OCI-M2 (cell line): ENCODE results near the gene CHAF1B.
"Not testable (repeated sequence)": the region's sequence is repeated elsewhere in the genome, so short reads cannot be mapped to it uniquely, and the experiment has no call there.

ENCODE experiments used
- DNase-seq: peaks from one replicate; lab custom pipeline; 2025; ENCODE audit not compliant: unreplicated experiment; lab: John Stamatoyannopoulos, UW

Gene CHAF1B

DNA sequence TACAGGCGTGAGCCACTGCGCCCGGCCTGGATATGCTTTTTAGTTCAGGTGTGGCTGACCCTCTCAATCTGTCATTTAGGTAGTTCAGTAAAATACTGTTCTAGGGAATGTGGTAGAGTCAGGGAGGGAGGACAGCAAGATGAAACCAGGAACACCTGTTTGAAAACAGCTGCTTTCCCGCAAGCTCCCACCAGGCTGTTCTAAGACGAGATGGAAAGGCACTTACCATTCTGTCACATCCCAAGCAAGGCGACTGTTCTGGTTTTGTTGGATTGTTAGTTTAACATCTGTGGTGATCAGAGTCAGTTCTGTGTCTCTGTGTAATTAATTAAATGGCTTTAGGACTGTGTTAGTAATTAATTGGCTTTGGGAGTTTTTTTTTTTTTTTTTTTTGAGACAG lies 2.9 kb downstream of the CHAF1B start:
- DNase-seq = no peak

GRCh38 chr21:36388835-36389234 lies 3.6 kb downstream of the CHAF1B start:
- no peak for DNase-seq

DNA sequence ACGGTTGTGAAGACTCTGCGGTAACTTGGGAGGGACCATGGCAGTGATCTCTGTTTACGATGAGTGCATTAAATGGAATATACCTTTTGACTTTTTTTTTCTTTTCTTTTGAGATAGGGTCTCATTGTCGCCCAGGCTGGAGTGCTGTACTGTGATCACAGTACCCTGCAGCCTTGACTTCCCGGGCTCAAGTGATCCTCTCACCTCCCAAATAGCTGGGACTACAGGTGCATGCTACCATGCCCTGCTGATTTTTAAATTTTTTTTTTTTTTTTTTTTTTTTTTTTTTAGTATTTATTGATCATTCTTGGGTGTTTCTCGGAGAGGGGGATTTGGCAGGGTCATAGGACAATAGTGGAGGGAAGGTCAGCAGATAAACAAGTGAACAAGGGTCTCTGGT lies 6.5 kb downstream of the CHAF1B start:
- not testable (repeated sequence) for DNase-seq

DNA sequence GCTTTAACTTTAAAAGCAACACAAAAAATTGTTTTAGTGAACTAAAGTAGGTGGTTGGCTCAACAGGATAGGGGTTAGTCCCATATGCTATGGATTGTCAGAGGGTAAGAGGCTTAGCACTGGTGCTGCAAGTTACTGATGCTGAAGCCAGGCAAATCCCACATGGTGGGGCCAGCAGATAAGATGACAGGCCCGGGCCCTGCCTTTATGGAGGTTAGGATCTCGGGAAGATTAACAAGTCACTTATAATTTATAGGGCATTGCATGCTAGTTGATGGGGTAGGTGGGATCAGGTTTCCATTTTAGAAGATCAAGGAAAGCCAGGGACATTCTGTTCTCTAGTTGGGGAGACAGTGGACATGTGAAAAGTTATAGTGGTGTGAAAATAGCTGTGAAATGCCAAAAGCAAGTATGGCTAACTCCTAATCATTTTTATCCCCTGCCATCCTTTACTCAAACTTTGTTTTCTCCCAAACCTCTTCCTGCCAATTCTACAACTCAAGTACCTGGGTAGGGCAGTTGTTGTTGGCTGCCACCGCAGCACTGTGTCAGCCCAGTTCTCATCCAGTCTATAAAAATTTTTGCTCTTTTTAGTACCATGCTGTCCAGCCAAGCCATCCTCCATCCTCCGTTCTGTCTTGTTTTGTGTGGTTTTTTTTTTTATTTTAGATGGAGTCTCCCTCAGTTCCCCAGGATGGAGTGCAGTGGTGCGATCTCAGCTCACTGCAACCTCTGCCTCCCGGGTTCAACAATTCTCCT lies 10.3 kb downstream of the CHAF1B start:
- no peak for DNase-seq

DNA sequence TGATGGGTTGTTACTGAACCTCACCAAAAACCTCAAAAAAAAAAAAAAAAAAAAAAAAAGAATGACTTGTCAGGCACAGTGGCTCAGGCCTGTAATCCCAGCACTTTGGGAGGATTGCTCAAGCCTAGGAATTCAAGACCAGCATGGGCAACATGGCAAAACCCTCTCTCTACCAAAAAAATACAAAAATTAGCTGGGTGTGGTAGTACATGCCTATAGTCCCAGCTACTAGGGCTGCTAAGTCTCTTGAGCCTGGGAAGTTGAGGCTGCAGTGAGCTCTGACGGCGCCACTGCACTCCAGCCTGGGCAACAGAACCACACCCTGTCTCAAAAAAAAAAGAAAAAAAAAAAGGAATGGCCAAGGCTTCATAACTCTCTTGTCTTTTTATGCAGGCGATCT lies 11.1 kb downstream of the CHAF1B start:
- DNase-seq = no peak

GRCh38 chr21:36396971-36397370 lies 11.8 kb downstream of the CHAF1B start:
- no peak for DNase-seq

DNA sequence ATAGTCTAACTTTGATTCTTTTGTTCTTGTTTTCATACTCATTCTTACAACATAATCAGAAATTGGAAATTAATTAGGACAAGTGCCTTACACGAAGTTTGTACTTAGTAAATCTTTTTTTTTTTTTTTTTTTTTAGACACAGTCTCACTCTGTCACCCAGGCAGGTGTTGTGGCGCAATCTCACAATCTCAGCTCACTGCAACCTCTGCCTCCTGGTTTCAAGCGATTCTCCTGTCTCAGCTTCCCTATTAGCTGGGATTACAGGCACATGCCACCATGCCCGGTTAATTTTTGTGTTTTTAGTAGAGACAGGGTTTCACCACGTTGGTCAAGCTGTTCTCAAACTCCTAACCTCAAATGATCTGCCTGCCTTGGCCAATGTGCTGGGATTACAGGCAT lies 12.4 kb downstream of the CHAF1B start:
- no peak for DNase-seq

- DNase-seq = not testable (repeated sequence)
These were observed 14.5 kb downstream of the CHAF1B start for GRCh38 chr21:36399736-36400135.

DNA sequence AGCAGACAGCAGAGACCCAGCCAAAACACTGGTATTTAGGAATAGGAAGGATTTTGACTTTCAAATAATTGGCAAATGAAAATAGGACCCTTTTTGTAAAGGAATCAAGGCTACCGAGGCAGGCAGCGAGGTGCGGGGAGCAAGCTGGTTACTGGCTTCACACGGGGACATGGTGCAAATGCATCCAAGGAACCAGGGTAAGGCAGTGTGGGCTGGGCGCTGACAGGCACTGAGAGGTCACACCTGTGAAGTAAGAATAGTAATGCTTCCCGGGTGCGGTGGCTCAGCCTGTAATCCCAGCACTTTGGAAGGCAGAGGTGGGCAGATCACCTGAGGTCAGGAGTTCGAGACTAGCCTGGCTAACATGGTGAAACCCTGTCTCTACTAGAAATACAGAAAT lies 15.5 kb downstream of the CHAF1B start:
- DNase-seq = no peak

- DNase-seq = no peak
These were observed 17.1 kb downstream of the CHAF1B start for GRCh38 chr21:36402339-36402738.

DNA sequence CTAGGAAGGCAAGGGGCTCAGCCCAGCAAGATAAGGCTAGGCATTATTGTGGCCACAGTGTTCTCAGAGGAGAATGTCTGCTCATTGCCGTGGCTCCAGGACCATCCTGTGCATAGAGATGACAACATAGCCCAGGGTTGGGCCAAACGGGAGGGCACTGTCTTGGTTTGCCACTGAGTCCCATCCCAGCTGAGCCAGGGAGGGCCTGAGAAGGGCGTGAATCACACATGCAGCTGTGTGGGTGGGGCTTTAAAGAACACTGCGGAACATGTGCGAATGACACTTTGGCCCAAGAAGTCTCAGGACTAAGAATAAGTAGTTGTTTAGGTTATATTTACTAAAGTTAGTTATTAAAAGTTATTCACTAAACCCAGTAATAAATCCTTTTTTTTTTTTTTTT lies 18.5 kb downstream of the CHAF1B start:
- no peak for DNase-seq

- DNase-seq = no peak
These were observed 23.4 kb downstream of the CHAF1B start for GRCh38 chr21:36408568-36408967.

- DNase-seq = no peak
These were observed 26.1 kb downstream of the CHAF1B start for GRCh38 chr21:36411301-36411700.

DNA sequence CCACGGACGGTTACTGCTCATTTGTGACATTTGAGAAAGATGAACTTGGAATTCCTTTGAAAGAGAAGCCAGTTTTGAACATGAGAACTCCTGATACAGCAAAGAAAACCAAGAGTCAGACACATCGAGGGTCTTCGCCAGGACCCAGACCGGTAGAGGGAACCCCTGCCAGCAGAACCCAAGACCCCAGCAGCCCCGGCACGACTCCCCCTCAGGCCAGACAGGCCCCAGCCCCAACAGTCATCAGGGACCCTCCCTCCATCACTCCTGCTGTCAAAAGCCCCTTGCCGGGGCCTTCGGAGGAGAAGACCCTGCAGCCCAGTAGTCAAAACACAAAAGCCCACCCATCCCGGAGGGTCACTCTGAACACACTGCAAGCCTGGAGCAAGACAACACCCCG lies 27.7 kb downstream of the CHAF1B start:
- no peak for DNase-seq

DNA sequence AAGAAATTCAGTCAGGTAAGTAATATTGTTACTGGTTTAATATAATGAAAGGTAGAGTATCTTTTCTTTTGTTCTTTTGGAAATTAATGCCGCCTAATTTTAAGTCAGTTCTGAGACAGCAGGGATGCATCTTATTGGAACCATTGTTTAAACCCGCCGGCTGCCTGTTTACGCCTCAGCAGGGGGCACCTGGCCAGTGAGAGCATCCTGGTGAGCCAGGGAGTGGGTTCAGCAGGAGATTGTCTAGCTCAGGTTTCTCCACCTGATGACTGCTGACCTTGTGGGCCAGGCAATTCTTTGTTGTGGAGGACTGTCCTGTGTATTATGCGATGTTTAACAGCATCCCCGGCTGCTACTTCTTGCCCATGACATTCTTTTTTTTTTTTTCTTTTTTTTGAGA lies 30.2 kb downstream of the CHAF1B start:
- DNase-seq = no peak

DNA sequence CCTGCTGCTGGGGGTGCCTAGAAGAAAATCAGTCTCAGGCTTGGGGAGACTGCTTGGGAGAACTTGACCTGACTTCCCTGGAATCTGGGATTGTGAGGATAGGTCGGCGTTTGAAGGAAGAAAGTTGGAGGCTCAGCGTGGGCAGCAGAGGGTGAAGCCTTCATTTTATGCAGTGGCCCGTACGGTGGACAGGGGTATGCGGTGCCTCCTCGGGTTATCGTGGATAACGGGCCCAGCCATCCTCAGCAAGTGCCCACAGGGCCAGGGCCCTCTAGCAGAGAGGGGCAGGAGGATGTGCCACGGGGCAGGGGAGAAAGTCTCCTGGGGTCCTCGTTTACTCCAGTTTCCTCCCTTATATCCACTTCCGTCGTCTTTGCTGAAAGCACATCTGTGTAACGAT lies 34.0 kb downstream of the CHAF1B start:
- DNase-seq = no peak

- DNase-seq = no peak
These were observed 34.8 kb downstream of the CHAF1B start for GRCh38 chr21:36419996-36420395.

DNA sequence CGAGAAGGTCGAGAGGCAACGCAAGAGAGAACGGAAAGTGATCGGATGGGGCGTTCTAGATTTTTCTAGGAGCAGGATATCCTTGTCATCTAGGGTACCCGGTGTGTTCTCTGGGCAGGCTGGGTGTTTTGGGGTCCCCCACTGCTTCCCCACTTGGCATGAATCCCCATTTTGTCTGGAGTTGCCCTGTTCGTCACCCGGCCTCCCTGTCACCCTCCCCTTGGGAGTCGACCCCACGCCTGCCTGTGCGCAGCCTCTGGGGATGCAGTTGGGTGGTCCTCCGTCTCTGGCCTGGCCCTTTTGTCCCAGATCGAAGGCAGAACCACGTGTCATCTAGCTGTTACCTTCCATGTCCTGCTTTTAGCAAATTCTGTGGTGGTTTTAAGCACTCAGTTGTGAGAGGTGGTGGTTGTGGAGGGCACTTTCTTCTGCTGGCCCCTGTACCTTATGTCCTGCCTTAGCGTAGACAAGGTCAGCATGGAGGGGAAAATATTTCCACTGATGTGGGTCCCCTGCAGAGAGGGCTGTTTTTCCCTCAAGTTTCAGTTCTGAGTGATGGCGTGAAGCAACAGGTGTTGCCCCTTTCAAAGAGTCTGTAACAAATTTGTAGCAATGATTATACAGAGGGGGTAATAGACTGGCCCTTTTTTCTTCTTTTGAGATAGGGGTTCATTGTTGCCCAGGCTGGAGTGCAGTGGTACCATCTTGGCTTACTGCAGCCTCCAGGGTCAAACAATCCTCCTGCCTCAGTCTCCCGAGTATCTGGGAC lies 35.6 kb downstream of the CHAF1B start:
- no peak for DNase-seq

- peak; percentile 48 for DNase-seq
These were observed 37.3 kb downstream of the CHAF1B start for GRCh38 chr21:36422279-36423098.

- DNase-seq = no peak
These were observed 38.7 kb downstream of the CHAF1B start for GRCh38 chr21:36423771-36424433.

- DNase-seq = no peak
These were observed 39.4 kb downstream of the CHAF1B start for GRCh38 chr21:36424592-36424991.
